KOPT-K1 (cell line): ENCODE measurements around the gene KEL.

Experiments used
- H3K27ac ChIP-seq: fragments of 200-600 bp; sonication (generic); 2 replicates; pipeline ENCODE4 v1.5.1; 2016; ENCODE audit warnings: antibody characterized with exemption, mild to moderate bottlenecking, low read depth, low read length; ENCODE audit not compliant: poor library complexity, severe bottlenecking
- H3K36me3 ChIP-seq: fragments of 200-600 bp; sonication (generic); 2 replicates; pipeline ENCODE4 v1.5.1; 2017; ENCODE audit warnings: antibody characterized with exemption, mild to moderate bottlenecking, low read length, moderate library complexity; ENCODE audit not compliant: insufficient read depth
- H3K9me3 ChIP-seq: fragments of 200-600 bp; sonication (generic); 2 replicates; pipeline ENCODE4 v1.5.1; 2017; ENCODE audit warnings: antibody characterized with exemption, low read length, mild to moderate bottlenecking; ENCODE audit not compliant: insufficient read depth, poor library complexity, severe bottlenecking

Gene KEL, protein sequence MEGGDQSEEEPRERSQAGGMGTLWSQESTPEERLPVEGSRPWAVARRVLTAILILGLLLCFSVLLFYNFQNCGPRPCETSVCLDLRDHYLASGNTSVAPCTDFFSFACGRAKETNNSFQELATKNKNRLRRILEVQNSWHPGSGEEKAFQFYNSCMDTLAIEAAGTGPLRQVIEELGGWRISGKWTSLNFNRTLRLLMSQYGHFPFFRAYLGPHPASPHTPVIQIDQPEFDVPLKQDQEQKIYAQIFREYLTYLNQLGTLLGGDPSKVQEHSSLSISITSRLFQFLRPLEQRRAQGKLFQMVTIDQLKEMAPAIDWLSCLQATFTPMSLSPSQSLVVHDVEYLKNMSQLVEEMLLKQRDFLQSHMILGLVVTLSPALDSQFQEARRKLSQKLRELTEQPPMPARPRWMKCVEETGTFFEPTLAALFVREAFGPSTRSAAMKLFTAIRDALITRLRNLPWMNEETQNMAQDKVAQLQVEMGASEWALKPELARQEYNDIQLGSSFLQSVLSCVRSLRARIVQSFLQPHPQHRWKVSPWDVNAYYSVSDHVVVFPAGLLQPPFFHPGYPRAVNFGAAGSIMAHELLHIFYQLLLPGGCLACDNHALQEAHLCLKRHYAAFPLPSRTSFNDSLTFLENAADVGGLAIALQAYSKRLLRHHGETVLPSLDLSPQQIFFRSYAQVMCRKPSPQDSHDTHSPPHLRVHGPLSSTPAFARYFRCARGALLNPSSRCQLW

DNA sequence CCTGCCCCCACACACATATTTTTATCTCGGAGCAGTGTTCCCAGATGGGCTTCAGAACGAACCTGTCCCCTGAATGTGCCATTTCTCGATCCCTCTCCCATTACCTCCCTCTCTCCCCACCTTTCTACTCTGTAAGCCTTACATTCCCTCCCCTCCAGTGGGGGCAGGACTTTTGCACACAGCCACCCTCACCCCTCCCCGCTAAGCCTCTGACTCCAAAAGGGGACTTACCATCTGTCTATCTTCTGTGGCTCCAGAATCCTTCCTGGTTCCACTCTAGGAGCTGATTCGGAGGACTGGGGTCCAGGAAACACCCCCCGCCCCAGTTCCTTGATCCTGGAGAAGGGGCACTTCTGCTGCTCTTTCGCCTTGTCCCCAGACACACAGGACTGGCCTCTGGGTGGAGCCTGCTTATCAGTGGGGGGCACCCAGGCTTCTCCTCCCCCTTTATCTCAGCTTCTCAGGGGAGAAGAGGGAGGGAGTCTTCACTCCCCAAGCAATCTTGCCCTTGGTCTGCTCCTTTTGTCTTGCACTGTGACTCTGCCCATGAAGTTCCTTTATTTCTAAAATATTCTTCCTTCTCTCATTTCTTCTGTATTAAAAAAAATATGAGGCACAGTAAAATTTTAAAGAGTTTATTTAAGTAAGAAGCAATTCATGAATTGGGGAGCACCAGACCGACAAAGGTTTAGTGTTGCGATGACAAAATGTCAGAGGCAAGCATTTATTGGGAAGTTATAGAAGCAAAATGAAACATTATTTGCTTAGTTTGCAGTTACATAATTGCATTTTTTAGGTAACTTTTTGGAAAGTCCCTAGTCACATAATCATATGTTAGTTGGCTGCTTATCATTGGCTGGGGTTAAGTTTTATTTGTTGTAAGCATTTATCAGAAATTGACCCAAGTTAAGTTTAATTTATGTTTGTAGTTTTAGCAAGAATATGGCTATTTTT, at the start of gene KEL:
KEL (minus strand) TSS at position 391 of the 954 bp plus-strand sequence; CDS start at position 234, 157 bp downstream.
- Histone ChIP-seq H3K9me3 (no peaks in the 10 kb centered on the region), H3K27ac (no peak within 1 kb of the TSS), H3K36me3 (no peaks in the 10 kb centered on the region)

DNA sequence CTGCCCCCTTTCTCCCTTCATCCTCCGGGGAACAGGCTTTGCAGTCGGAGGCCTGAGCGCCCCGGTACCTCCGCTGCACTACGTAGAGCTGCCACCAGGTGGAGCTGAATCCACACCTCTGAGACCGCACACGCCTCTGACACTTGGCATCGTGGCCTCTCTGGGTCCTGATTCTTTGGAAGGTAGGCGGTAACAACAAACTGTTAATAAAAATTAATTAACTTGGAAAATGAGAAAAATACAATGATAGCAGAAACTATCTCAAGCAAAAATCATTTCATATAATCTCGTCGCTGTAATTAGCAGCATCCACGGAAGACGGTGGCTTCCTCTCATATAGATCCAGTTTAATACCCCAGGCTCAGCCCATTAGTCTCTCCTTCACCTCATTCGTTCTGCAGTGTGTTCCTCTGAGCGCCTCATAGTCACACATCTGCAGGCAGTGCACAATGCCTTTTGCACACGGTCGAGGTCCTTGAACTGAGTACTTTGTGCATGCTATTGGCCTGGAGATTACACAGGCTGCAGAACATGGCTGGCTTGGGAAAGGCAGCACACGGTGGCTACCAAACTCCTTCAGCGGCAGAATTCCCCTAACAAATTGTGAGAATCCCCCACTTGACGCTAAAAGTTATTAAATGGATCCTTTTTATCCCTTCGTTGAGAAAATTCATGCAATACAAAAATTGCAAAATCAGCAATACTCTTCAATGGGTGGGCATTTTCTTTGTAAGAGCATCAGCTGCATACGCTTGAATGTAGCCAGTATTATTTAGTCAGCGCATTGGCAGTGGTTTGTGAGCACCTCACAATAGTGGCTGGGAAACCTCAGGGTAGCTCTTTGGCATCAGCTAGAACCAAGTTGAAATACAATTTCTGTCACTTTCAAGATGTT, 46.1 kb upstream of the KEL start:
- Histone ChIP-seq H3K27ac (no peak overlapping the region), H3K36me3 (no peaks in the 10 kb centered on the region)

DNA sequence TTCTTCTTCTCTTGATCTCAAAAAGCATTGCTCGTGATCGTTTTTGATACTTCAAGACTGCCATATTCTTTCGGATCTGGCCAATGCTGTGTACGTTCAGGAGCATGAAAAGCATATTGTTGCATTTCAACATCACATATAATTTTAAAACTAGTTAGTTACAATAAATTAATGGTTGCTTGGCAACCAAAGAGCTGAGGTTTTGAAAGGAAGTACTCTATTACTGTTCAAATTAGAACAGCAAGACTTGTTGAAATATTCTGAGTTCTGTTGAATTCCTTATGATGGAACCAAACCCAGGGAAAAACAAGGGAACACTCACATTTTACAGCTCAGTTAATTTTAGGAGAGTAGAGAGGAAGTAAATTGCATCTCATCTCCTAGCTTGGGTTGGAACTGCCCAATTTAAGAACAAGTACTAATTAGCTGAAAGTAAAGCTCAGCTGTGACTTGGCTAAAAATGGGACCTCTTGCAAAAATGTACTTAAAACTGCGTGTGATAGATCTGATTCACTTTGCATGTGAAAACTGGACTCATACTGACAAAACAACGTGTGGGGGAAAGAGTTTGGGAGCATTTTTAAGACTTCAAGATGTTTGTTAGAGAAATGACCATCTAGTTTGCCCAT, 43.6 kb upstream of the KEL start:
- Histone ChIP-seq H3K36me3 (no peaks in the 10 kb centered on the region), H3K9me3 (peaks cover 19% of the 10 kb centered on the region), H3K27ac (no peak overlapping the region)

More for the DNA sequence above, 46.1 kb upstream of the KEL start:
- H3K9me3 ChIP-seq = no peaks in the 10 kb centered on the region

DNA sequence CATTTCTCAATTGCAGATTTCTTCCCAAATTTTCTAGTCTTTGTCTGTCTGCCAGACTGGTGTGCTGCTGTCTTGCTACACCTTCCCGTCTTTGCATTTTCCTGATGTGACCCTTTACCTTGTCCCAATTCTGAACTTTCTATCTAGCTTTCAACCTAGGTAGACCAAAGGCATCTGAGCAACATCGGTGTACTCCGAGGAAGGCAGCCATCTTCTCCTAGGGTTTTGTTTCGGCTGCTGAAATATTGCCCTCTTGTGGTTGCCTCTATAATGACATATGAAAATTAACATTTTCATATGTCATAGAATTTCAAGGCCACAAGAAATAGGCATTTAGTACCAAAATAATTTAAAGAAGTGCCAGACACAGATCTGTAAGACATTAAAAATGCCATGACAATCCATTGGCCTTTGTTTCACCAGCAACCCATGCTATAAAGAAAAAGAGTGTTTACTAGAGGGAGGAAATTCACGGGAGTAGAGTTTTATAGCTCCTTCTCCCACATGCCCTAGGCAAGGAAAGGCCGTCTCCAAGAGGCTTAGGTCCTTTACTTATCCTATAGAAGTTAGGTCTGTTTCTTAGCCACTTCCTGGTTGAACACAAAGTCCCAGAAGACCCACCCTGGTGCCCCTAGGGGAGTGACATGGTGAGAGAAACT, 41.4 kb upstream of the KEL start:
- peaks cover 19% of the 10 kb centered on the region for H3K9me3 ChIP-seq
- H3K27ac ChIP-seq = peak overlapping the region; percentile 25
- H3K36me3 ChIP-seq = no peaks in the 10 kb centered on the region

DNA sequence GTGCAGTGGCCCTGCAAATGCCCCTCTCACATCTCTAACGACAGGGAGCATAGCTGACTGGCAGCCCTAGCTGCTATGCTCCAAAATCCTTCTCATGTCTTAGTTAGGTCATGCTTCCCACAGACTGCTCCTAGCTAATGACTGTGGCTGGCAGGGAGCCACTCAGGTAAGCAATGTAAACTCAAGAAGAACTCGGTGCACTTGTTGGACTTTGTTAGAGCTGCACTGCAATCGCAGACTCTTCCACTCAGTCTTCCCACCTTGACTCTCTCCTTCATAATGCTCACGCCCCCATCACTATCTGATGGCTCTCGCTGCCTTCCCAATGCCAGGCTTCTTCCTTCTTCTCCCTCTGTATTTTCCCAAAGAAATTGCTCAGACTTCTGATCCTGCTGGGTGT, 40.7 kb upstream of the KEL start:
- peaks cover 19% of the 10 kb centered on the region for H3K9me3 ChIP-seq
- H3K36me3 ChIP-seq = no peaks in the 10 kb centered on the region
- H3K27ac ChIP-seq = peak overlapping the region; percentile 25

DNA sequence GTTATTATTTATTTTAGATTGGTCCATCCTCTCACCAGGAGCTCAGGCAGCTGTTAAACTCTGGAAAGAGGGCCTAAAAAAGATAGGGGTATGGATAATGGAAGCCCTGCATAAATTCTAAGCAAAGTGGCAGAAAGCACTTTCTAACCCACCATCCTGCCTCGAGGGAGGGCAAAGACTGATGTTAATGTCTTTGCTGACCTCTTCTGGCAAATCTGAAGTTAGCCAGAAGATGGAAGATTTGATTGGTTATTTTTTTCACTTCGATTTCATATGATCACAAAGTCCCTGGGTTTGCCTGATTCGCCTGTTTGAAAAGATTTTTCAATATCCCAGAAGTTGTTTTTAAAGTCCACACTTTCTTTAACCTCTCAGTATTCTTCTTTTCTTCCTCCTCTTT, 39.9 kb upstream of the KEL start:
- H3K36me3 ChIP-seq = no peaks in the 10 kb centered on the region
- H3K27ac ChIP-seq = no peak overlapping the region
- peaks cover 19% of the 10 kb centered on the region for H3K9me3 ChIP-seq

DNA sequence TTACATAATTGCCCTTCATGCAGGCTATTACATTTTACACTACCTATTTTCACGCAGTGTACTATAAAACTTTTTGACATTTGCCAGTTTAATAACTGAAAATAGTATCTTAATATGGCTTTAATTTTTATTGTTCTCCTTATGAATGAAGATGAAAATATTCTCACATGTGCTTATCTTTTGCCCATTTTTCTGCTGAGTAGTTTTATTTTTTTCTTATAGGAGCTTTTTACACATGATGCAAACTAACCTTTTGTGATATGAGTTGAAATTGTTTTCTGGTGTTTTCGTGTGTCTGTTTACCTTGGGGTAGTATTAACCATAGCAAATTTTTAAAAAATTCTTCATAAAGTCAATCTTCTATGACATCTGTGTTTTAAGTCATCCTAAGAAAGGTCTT, 38.5 kb upstream of the KEL start:
- H3K9me3 ChIP-seq = peaks cover 19% of the 10 kb centered on the region
- no peak overlapping the region for H3K27ac ChIP-seq
- no peaks in the 10 kb centered on the region for H3K36me3 ChIP-seq

DNA sequence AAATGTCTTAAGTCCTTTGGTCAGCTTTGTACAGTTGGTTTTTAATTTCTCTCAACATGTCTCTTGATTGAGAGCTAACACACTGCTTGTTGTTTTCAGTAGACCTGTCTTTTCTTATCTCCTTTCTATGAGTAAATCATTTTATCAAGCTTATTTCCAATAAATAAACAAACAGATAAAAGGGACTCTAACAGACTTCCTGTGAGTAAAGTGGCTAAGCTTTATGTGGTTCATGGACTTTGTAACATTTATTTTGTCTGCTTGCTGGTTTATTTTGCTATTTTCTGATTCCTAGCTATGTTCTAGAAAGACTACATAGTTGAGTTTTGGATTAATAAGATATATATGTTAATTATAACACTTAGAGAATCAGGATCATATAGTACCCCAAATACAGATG, 37.6 kb upstream of the KEL start:
- Histone ChIP-seq H3K27ac (no peak overlapping the region), H3K9me3 (peaks cover 19% of the 10 kb centered on the region), H3K36me3 (no peaks in the 10 kb centered on the region)

DNA sequence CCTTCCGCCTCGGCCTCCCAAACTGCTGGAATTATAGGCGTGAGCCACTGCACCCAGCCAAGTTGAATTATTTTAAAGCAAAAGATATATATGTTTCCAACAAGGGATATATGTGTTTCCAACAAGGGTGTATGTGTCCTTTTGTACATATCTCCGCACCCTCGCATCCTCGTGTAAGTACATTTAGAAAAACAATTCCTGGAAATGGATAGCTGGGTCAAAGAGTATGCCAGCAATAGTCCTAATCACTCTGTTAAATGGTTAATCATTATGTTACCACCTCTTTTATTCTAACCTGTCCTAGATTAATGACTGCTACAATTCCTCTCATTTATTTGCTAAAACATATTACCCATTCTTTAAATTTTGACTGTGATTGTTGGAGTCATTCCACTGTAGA, 36.8 kb upstream of the KEL start:
- Histone ChIP-seq H3K9me3 (peaks cover 19% of the 10 kb centered on the region), H3K36me3 (no peaks in the 10 kb centered on the region), H3K27ac (no peak overlapping the region)

DNA sequence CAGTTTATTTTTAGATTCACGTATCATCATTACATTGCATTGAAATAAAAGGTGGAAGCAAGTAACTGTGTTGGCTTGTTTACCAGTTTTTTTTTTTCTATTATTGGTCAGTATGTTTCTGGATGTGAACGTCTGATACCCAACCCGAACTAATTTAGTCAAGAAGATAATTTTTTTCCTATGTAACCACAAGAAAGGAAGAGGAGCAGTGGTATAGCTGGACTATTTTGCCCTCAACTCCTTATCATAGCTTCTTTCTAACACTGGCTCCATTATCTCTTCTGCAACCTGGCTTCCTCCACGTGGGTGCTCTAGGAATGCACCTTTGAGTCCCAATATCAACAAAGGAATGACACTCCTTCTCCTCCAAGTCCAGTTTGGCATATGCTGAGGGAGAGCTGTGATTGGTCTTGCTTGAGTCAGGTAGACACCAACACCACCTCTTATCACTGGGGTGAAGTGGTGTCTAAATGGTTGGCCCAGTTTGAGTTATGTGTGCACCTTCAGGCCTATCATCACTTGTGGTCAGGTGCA, 35.4 kb upstream of the KEL start:
- Histone ChIP-seq H3K36me3 (no peaks in the 10 kb centered on the region), H3K27ac (no peak overlapping the region), H3K9me3 (peaks cover 19% of the 10 kb centered on the region)

DNA sequence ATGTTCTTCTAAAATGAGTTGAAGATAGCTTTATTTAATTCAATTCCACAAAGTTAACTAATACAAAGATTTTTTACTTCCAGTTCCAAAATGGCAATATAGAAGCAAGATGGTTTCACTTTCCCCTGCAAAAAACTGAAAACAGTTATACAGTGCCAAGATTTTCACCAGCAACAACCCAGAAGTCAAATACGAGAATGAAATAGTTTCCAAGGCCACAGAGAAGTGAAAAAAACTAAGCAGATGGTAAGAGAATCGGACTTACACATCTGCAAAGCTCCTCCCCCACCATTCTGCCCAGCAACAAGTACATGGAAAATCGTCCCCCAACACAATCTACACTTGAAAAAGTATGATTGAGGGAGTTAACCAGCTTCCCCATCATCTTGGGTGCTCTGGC, 30.3 kb upstream of the KEL start:
- Histone ChIP-seq H3K9me3 (peaks cover 5% of the 10 kb centered on the region), H3K27ac (no peak overlapping the region), H3K36me3 (no peaks in the 10 kb centered on the region)

DNA sequence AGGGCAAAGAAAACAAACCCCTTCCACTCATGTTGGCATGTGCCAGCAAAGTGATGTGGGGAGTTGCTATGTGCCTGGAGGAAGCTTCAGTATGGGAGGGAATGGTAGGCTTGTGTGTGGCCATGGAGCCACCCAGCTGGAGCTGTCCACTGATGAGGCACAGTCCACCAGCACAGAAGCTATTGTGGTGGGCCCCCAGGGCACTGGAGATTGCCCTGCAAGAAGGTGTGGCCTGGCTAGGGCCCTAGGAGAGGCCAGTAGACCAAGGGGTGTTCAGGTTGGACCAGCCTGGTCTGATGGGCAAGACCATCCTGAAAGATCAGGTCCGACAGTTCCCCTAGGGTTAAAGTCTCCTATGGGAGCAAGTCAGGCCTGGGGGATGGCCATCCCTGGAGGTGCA, 22.1 kb upstream of the KEL start:
- H3K9me3 ChIP-seq = peaks cover 23% of the 10 kb centered on the region

DNA sequence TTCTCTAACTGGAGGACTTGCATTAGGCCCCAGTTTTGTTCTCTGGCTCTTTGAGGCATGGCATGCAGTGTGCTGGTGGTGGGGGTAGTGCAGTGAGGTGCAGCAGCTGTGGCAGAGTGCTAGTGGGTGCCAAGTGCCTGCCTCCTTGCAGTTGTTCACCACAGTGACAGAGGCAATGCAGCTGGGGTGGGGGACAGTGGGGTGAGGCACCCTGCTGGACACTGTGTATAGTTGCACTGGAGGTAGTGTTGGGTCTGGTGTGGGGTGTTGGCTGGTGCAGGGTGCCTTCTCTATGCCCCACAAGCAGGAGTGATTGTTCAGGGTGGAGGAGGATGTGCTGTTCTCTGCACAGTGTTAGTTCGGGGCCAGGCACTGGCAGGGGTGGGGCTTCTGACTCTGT, 21.7 kb upstream of the KEL start:
- Histone ChIP-seq H3K27ac (no peak overlapping the region), H3K36me3 (no peaks in the 10 kb centered on the region), H3K9me3 (peaks cover 25% of the 10 kb centered on the region)

More for the DNA sequence above, 22.1 kb upstream of the KEL start:
- Histone ChIP-seq H3K27ac (no peak overlapping the region), H3K36me3 (no peaks in the 10 kb centered on the region)
